Adrenal gland (tissue), 5 donors: ENCODE data around the gene A4GALT.

Experiments used
- CTCF ChIP-seq, 6 experiments: fragments of 450-650 bp in 4 of 6; fragments of 200-600 bp in 2 of 6; sonication (generic) in 1 of 6; IDR thresholded peaks; 1 replicate in 5 of 6; 2 replicates in 1 of 6; pipeline versions ENCODE4 v1.5.1 to v1.8.0; 2016 to 2021; ENCODE audit warnings: antibody characterized with exemption in 6 of 6, mild to moderate bottlenecking in 2 of 6, moderate library complexity in 1 of 6
- POLR2A ChIP-seq, 2 donors: fragments of 450-650 bp; IDR thresholded peaks; one replicate each; pipeline ENCODE4 v1.6.1; 2017; ENCODE audit warnings: antibody characterized with exemption in 2 of 2, mild to moderate bottlenecking in 2 of 2, moderate library complexity in 1 of 2
- donor health status: DM: no; HTN: no; CAD: no.

GRCh38 chr22:42699976-42700352 lies 20.7 kb downstream of the A4GALT start:
- no peak for TF ChIP-seq CTCF (IDR thresholded peaks at IDR 0.05)
- TF ChIP-seq POLR2A (IDR thresholded peaks at IDR 0.05), result no peak
